WTC11 (cell line): ENCODE results near the gene PLPPR3. TPM values are rescaled to one million over a fixed set of nuclear protein-coding genes. Genes with fewer than 3 reads are reported as not detected.

Experiments
- ATAC-seq: fragments of 200-7000 bp; cut with Tn5 transposase; 2 replicates; pipeline ENCODE4 v1.10.0; 2021; ENCODE audit warnings: mild to moderate bottlenecking, moderate library complexity
- CTCF ChIA-PET: fragments of 300-600 bp; sonication (Branson Sonifier 250); formaldehyde crosslinking; loops from one replicate; lab custom pipeline; 2021; ENCODE audit warnings: antibody characterized with exemption; lab: Charles Lee
- POLR2A ChIA-PET: fragments of 350-600 bp; sonication (Branson Sonifier 250); formaldehyde crosslinking; loops from one replicate; lab custom pipeline; 2021; ENCODE audit warnings: antibody characterized with exemption; lab: Charles Lee
- DNase-seq: peaks from one replicate; pipeline ENCODE4 v3.0.0; 2021; ENCODE audit warnings: low spot score
- H3K27ac Mint-ChIP-seq: 2 replicates; pipeline ENCODE4 v1.8.0; 2021; ENCODE audit warnings: mixed read lengths
- H3K27me3 Mint-ChIP-seq: 2 replicates; pipeline ENCODE4 v1.8.0; 2021; ENCODE audit warnings: low read depth, mild to moderate bottlenecking, moderate library complexity, mixed read lengths
- H3K36me3 Mint-ChIP-seq: 2 replicates; pipeline ENCODE4 v1.8.0; 2021; ENCODE audit warnings: mixed read lengths
- H3K4me1 Mint-ChIP-seq: 2 replicates; pipeline ENCODE4 v1.8.0; 2022; ENCODE audit warnings: mixed read lengths
- H3K4me3 Mint-ChIP-seq: 2 replicates; pipeline ENCODE4 v1.8.0; 2021; ENCODE audit warnings: mild to moderate bottlenecking, moderate library complexity, mixed read lengths
- H3K9me3 Mint-ChIP-seq: 2 replicates; pipeline ENCODE4 v1.8.0; 2021; ENCODE audit warnings: mixed read lengths
- ARID4B ChIP-seq: sonication (generic); formaldehyde crosslinking; IDR thresholded peaks from 2 replicates; pipeline ENCODE4 v1.8.0; 2023; ENCODE audit warnings: missing genetic modification reagents, mild to moderate bottlenecking, borderline replicate concordance
- CDX4 ChIP-seq: fragments of 250-450 bp; sonication (Bioruptor Pico); IDR thresholded peaks from 2 replicates; pipeline ENCODE4 v1.9.0; 2021; ENCODE audit warnings: moderate library complexity, mild to moderate bottlenecking, inconsistent platforms, borderline replicate concordance
- CREB1 ChIP-seq: sonication (generic); formaldehyde crosslinking; IDR thresholded peaks from 2 replicates; pipeline ENCODE4 v1.8.0; 2023; ENCODE audit warnings: mild to moderate bottlenecking, missing genetic modification reagents
- E2F4 ChIP-seq: sonication (generic); formaldehyde crosslinking; IDR thresholded peaks from 2 replicates; pipeline ENCODE4 v1.8.1; 2022; ENCODE audit warnings: low read depth, mild to moderate bottlenecking, moderate library complexity, missing genetic modification reagents, borderline replicate concordance
- EMX1 ChIP-seq: fragments of 250-450 bp; sonication (Bioruptor Pico); IDR thresholded peaks from 2 replicates; pipeline ENCODE4 v1.8.0; 2021; ENCODE audit warnings: mild to moderate bottlenecking
- FOXP1 ChIP-seq: sonication (generic); formaldehyde crosslinking; IDR thresholded peaks from 2 replicates; pipeline ENCODE4 v1.8.0; 2022; ENCODE audit warnings: missing genetic modification reagents, mild to moderate bottlenecking, moderate library complexity, borderline replicate concordance
- GTF2I ChIP-seq: fragments of 250-450 bp; sonication (Bioruptor Pico); conservative IDR thresholded peaks from 2 replicates; pipeline ENCODE4 v1.4.0; 2021; ENCODE audit warnings: mild to moderate bottlenecking
- MLX ChIP-seq: sonication (generic); formaldehyde crosslinking; IDR thresholded peaks from 2 replicates; pipeline ENCODE4 v1.8.1; 2023; ENCODE audit warnings: mild to moderate bottlenecking, missing genetic modification reagents, moderate library complexity
- NFATC4 ChIP-seq: fragments of 250-450 bp; sonication (Bioruptor Pico); IDR thresholded peaks from 2 replicates; pipeline ENCODE4 v1.9.0; 2021; ENCODE audit warnings: mild to moderate bottlenecking
- NFE2L1 ChIP-seq: sonication (generic); formaldehyde crosslinking; IDR thresholded peaks from 2 replicates; pipeline ENCODE4 v1.8.1; 2023; ENCODE audit warnings: missing genetic modification reagents
- NR2C2 ChIP-seq: sonication (generic); formaldehyde crosslinking; IDR thresholded peaks from 2 replicates; pipeline ENCODE4 v1.8.0; 2022; ENCODE audit warnings: mild to moderate bottlenecking, missing genetic modification reagents
- PREB ChIP-seq: sonication (generic); formaldehyde crosslinking; IDR thresholded peaks from 2 replicates; pipeline ENCODE4 v1.8.1; 2022; ENCODE audit warnings: mild to moderate bottlenecking, missing genetic modification reagents, moderate library complexity, borderline replicate concordance
- PRRX2 ChIP-seq: fragments of 250-450 bp; sonication (Bioruptor Pico); IDR thresholded peaks from 2 replicates; pipeline ENCODE4 v1.8.0; 2021; ENCODE audit warnings: mild to moderate bottlenecking
- RORB ChIP-seq: fragments of 250-450 bp; sonication (Bioruptor Pico); IDR thresholded peaks from 2 replicates; pipeline ENCODE4 v1.9.0; 2021; ENCODE audit warnings: mild to moderate bottlenecking
- TEAD4 ChIP-seq: sonication (generic); formaldehyde crosslinking; IDR thresholded peaks from 2 replicates; pipeline ENCODE4 v1.8.0; 2022; ENCODE audit warnings: mild to moderate bottlenecking, missing genetic modification reagents
- ZBTB21 ChIP-seq: sonication (generic); formaldehyde crosslinking; IDR thresholded peaks from 2 replicates; pipeline ENCODE4 v1.8.1; 2023; ENCODE audit warnings: mild to moderate bottlenecking, missing genetic modification reagents, borderline replicate concordance
- ZNF219 ChIP-seq: sonication (generic); formaldehyde crosslinking; IDR thresholded peaks from 2 replicates; pipeline ENCODE4 v1.8.0; 2023; ENCODE audit warnings: missing genetic modification reagents, mild to moderate bottlenecking, borderline replicate concordance
- ZNF317 ChIP-seq: sonication (generic); formaldehyde crosslinking; IDR thresholded peaks from 2 replicates; pipeline ENCODE4 v1.8.1; 2023; ENCODE audit warnings: low read depth, mild to moderate bottlenecking, moderate library complexity, missing genetic modification reagents, borderline replicate concordance
- ZNF423 ChIP-seq: fragments of 250-450 bp; sonication (Bioruptor Pico); IDR thresholded peaks from 2 replicates; pipeline ENCODE4 v2.1.2; 2022; ENCODE audit warnings: mild to moderate bottlenecking, moderate library complexity
- ZNF512 ChIP-seq: sonication (generic); formaldehyde crosslinking; IDR thresholded peaks from 2 replicates; pipeline ENCODE4 v1.8.1; 2022; ENCODE audit warnings: missing genetic modification reagents, borderline replicate concordance
- ZNF532 ChIP-seq: fragments of 250-450 bp; sonication (Bioruptor Pico); IDR thresholded peaks from 2 replicates; pipeline ENCODE4 v1.9.0; 2021; ENCODE audit warnings: mild to moderate bottlenecking, borderline replicate concordance
- total RNA-seq: library from RNA; stranded (reverse); gene quantifications from 3 replicates; pipeline ENCODE4 v1.2.3, GENCODE V29; 2021

The PLPPR3 gene
- total RNA-seq, 1 experiment from 2014 or later, result 60.6 TPM

GRCh38 chr19:787536-787935 is 34.2 kb downstream of the PLPPR3 start (continued):
- no peak for TF ChIP-seq CREB1 (CRISPR knock-in tag)
- TF ChIP-seq MLX (CRISPR knock-in tag), result no peak
- no peak for TF ChIP-seq ZNF219
- TF ChIP-seq NR2C2 (CRISPR knock-in tag), result no peak
- TF ChIP-seq CDX4, result no peak
- TF ChIP-seq FOXP1 (CRISPR knock-in tag), result no peak
- TF ChIP-seq RORB (CRISPR knock-in tag), result no peak

- ChIA-PET POLR2A (interaction anchor here (1.4 kb wide), 1 partner anchor 12 kb away, joined by 5 read pairs; the partner anchor contains the start of gene PTBP1), CTCF (no interaction called here)
- Mint-ChIP-seq H3K9me3 (no peaks in the 10 kb centered on the region), H3K4me1 (peaks cover 32% of the 10 kb centered on the region), H3K27me3 (no peaks in the 10 kb centered on the region), H3K4me3 (no peak overlapping the region), H3K36me3 (no peaks in the 10 kb centered on the region), H3K27ac (peak overlapping the region; percentile 32; the same call in 1 of the 2 replicates)
- ATAC-seq, result no peak
- DNase-seq, result no peak
- no peak for TF ChIP-seq E2F4 (CRISPR knock-in tag)
- no peak for TF ChIP-seq ZNF532
- TF ChIP-seq GTF2I, result no peak
- no peak for TF ChIP-seq NFATC4 (CRISPR knock-in tag)
- no peak for TF ChIP-seq PRRX2 (CRISPR knock-in tag)
- no peak for TF ChIP-seq ZNF317 (CRISPR knock-in tag)
- TF ChIP-seq PREB (CRISPR knock-in tag), result no peak
- TF ChIP-seq EMX1 (CRISPR knock-in tag), result no peak
- TF ChIP-seq TEAD4 (CRISPR knock-in tag), result no peak
- TF ChIP-seq ZNF512, result no peak
- no peak for TF ChIP-seq NFE2L1 (CRISPR knock-in tag)
- TF ChIP-seq ZBTB21 (CRISPR knock-in tag), result no peak
- TF ChIP-seq ZNF423 (CRISPR knock-in tag), result no peak
- no peak for TF ChIP-seq ARID4B (CRISPR knock-in tag)
Observed at GRCh38 chr19:784541-784940, 37.2 kb downstream of the PLPPR3 start.
